Loucy (cell line): ENCODE results near the gene PAM16.

Source experiments
- H2AFZ ChIP-seq: fragments of 200-600 bp; sonication (generic); 2 replicates; pipeline ENCODE4 v1.6.0; 2016; ENCODE audit warnings: antibody characterized with exemption, mild to moderate bottlenecking, low read length, moderate library complexity
- H3F3A ChIP-seq: fragments of 200-600 bp; 2 replicates; pipeline ENCODE4 v1.6.0; 2016; ENCODE audit warnings: antibody characterized with exemption, low read depth, mild to moderate bottlenecking
- H3K27me3 ChIP-seq: fragments of 200-600 bp; sonication (generic); 2 replicates; pipeline ENCODE4 v1.6.1; 2014; ENCODE audit warnings: low read length, mild to moderate bottlenecking; ENCODE audit not compliant: insufficient read depth, poor library complexity, severe bottlenecking
- H3K36me3 ChIP-seq: fragments of 200-600 bp; sonication (generic); 2 replicates; pipeline ENCODE4 v1.6.1; 2016; ENCODE audit warnings: low read length; ENCODE audit not compliant: insufficient read depth
- H3K4me1 ChIP-seq: fragments of 200-600 bp; sonication (generic); 2 replicates; pipeline ENCODE4 v1.5.1; 2014; ENCODE audit warnings: low read length, mild to moderate bottlenecking; ENCODE audit not compliant: insufficient read depth, poor library complexity, severe bottlenecking
- H3K4me2 ChIP-seq: fragments of 200-600 bp; sonication (generic); 2 replicates; pipeline ENCODE4 v1.6.0; 2014; ENCODE audit warnings: antibody characterized with exemption, low read length, low read depth, mild to moderate bottlenecking; ENCODE audit not compliant: poor library complexity, severe bottlenecking
- H3K4me3 ChIP-seq: fragments of 200-600 bp; sonication (generic); 2 replicates; pipeline ENCODE4 v1.5.1; 2014; ENCODE audit warnings: low read length, mild to moderate bottlenecking, mixed read lengths; ENCODE audit not compliant: poor library complexity, severe bottlenecking
- H3K79me2 ChIP-seq: fragments of 200-600 bp; sonication (generic); 2 replicates; pipeline ENCODE4 v1.6.1; 2014; ENCODE audit warnings: low read length; ENCODE audit not compliant: insufficient read depth
- H3K9ac ChIP-seq: fragments of 200-600 bp; sonication (generic); 2 replicates; pipeline ENCODE4 v1.6.0; 2014; ENCODE audit warnings: mild to moderate bottlenecking, low read depth, low read length, moderate library complexity; ENCODE audit not compliant: poor library complexity, severe bottlenecking
- H3K9me2 ChIP-seq: fragments of 200-600 bp; sonication (generic); replicated peaks from 2 replicates; pipeline ENCODE4 v1.6.1; 2016; ENCODE audit warnings: low read depth, low read length, mixed read lengths
- H3K9me3 ChIP-seq: fragments of 200-600 bp; sonication (generic); 2 replicates; pipeline ENCODE4 v1.6.1; 2014; ENCODE audit warnings: mild to moderate bottlenecking, antibody characterized with exemption, low read length, low read depth; ENCODE audit not compliant: insufficient read depth
- H4K20me1 ChIP-seq: fragments of 200-600 bp; sonication (generic); 2 replicates; pipeline ENCODE4 v1.6.0; 2014; ENCODE audit warnings: antibody characterized with exemption, low read length, mild to moderate bottlenecking; ENCODE audit not compliant: insufficient read depth, poor library complexity, severe bottlenecking
- CTCF ChIP-seq: fragments of 200-600 bp; sonication (generic); conservative IDR thresholded peaks from 2 replicates; pipeline ENCODE4 v1.5.1; 2014; ENCODE audit warnings: mild to moderate bottlenecking, antibody characterized with exemption, low read length
- EZH2phosphoT487 ChIP-seq: fragments of 200-600 bp; IDR thresholded peaks from 2 replicates; pipeline ENCODE4 v1.6.1; 2018; ENCODE audit warnings: antibody characterized with exemption, mild to moderate bottlenecking, moderate library complexity, borderline replicate concordance

The PAM16 gene

DNA sequence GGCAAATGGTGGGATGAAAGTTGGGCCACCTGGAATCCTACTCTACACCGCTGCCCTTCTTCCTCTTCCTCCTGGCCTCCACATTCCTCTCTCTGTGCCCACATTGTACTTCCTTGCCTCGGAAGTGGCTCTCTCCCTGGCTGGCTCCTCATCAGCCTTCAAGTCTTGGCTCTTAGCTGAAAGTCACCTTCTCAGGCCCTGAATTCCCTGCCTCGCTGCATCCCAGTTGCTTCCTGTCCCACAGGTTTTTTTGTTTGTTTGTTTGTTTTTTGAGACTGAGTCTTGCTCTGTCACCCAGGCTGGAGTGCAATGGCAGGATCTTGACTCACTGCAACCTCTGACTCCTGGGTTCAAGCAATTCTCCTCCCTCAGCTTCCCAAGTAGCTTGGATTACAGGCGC, 2.6 kb upstream of the PAM16 start:
- TF ChIP-seq EZH2phosphoT487 (no peak), CTCF (no peak)
- peaks cover 18% of the 10 kb centered on the region; the same call in 1 of the 2 replicates for H3K79me2 ChIP-seq
- H3K36me3 ChIP-seq = no peaks in the 10 kb centered on the region; the same call in 1 of the 2 replicates
- H3F3A ChIP-seq = no peaks in the 10 kb centered on the region
- no peaks in the 10 kb centered on the region for H4K20me1 ChIP-seq
- no peaks in the 10 kb centered on the region for H3K27me3 ChIP-seq
- no peaks in the 10 kb centered on the region for H3K4me1 ChIP-seq
- no peak overlapping the region for H2AFZ ChIP-seq
- H3K4me3 ChIP-seq = no peak overlapping the region
- H3K4me2 ChIP-seq = no peak overlapping the region
- H3K9me2 ChIP-seq = no peaks in the 10 kb centered on the region
- H3K9ac ChIP-seq = no peak overlapping the region
- no peaks in the 10 kb centered on the region for H3K9me3 ChIP-seq

DNA sequence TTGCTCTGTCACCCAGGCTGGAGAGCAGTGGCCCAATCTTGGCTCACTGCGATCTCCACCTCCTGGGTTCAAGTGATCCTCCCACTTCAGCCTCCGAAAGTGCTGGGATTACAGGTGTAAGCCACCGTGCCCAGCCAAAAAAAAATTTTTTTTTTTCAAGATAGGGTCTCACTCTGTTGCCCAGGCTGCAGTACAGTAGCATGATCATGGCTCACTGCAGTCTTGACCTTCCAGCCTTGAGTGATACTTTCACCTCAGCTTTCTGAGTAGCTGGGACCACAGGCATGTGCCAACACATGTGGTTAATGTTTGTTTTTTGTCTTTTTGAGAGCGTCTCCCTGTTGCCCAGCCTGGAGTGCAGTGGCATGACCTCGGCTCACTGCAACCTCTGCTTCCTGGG, 1.7 kb upstream of the PAM16 start:
- Histone ChIP-seq H3K4me3 (no peak overlapping the region), H3K79me2 (peaks cover 25% of the 10 kb centered on the region; the same call in 1 of the 2 replicates), H3K36me3 (no peaks in the 10 kb centered on the region)

DNA sequence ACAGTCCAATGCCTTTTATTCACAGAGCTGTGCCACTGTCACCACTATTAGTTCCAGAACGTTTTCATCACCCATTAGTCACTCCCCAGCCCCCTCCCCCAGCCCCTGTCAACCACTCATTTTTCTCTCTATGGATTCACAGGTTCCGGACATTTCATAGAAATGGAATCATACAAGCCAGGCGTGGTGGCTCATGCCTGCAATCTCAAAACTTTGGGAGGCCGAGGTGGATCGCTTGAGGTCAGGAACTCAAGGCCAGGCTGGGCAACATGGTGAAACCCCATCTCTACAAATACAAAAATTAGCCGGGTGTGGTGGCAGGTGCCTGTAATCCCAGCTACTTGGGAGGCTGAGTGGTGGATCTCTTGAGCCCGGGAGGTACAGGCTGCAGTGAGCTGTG, 759 bp upstream of the PAM16 start:
- no peaks in the 10 kb centered on the region for H3K36me3 ChIP-seq
- no peaks in the 10 kb centered on the region for H3K4me1 ChIP-seq
- H3K79me2 ChIP-seq = peaks cover 25% of the 10 kb centered on the region; the same call in 1 of the 2 replicates
- no peak overlapping the region for H2AFZ ChIP-seq
- no peaks in the 10 kb centered on the region for H3K9me3 ChIP-seq
- peak overlapping the region; percentile 54 for H3K4me2 ChIP-seq
- H3K27me3 ChIP-seq = no peaks in the 10 kb centered on the region
- H3K9me2 ChIP-seq = no peaks in the 10 kb centered on the region
- no peaks in the 10 kb centered on the region for H4K20me1 ChIP-seq
- no peaks in the 10 kb centered on the region for H3F3A ChIP-seq
- H3K4me3 ChIP-seq = no peak overlapping the region
- no peak for TF ChIP-seq CTCF
- no peak for TF ChIP-seq EZH2phosphoT487
- H3K9ac ChIP-seq = no peak overlapping the region

More for the DNA sequence above, 1.7 kb upstream of the PAM16 start:
- H3K4me2 ChIP-seq = no peak overlapping the region
- TF ChIP-seq EZH2phosphoT487 = no peak
- TF ChIP-seq CTCF = no peak
- H3K9ac ChIP-seq = no peak overlapping the region
- no peaks in the 10 kb centered on the region for H3K9me2 ChIP-seq
- no peaks in the 10 kb centered on the region for H3K27me3 ChIP-seq
- H4K20me1 ChIP-seq = no peaks in the 10 kb centered on the region
- no peaks in the 10 kb centered on the region for H3F3A ChIP-seq
- H2AFZ ChIP-seq = no peak overlapping the region
- H3K4me1 ChIP-seq = no peaks in the 10 kb centered on the region
- no peaks in the 10 kb centered on the region for H3K9me3 ChIP-seq
